ENCODE data around the gene MARCO.

Gene MARCO

GRCh38 chr2:118903551-118904479, 38.2 kb upstream of the MARCO start:
- Histone ChIP-seq H3K27me3 (ENCODE audit: insufficient read depth, low read depth) (no peaks in the 10 kb centered on the region), H3K4me1 (ENCODE audit: low read depth, poor library complexity, severe bottlenecking) (no peaks in the 10 kb centered on the region), H3K9ac (no peak overlapping the region), H3K27ac (no peak overlapping the region), H2AFZ (ENCODE audit: low read depth) (no peak overlapping the region), H3K79me2 (ENCODE audit: insufficient read depth, low read depth) (no peaks in the 10 kb centered on the region), H3K4me2 (no peak overlapping the region), H3K36me3 (ENCODE audit: insufficient read depth) (no peaks in the 10 kb centered on the region), H4K20me1 (ENCODE audit: insufficient read depth) (no peaks in the 10 kb centered on the region), H3K4me3 (IDR thresholded peaks at IDR 0.05; ENCODE audit: insufficient read depth, low read depth, low read length) (no peak overlapping the region)
- no peak for TF ChIP-seq CTCF (conservative IDR thresholded peaks at IDR 0.05; ENCODE audit: low read depth, low read length)

GRCh38 chr2:118905206-118905605, 36.8 kb upstream of the MARCO start:
- Histone ChIP-seq H3K36me3 (ENCODE audit: insufficient read depth) (no peaks in the 10 kb centered on the region), H2AFZ (ENCODE audit: low read depth) (no peak overlapping the region), H3K27me3 (ENCODE audit: insufficient read depth, low read depth) (no peaks in the 10 kb centered on the region), H3K4me2 (no peak overlapping the region), H3K27ac (no peak overlapping the region), H3K79me2 (ENCODE audit: insufficient read depth, low read depth) (no peaks in the 10 kb centered on the region), H3K4me1 (ENCODE audit: low read depth, poor library complexity, severe bottlenecking) (no peaks in the 10 kb centered on the region), H4K20me1 (ENCODE audit: insufficient read depth) (no peaks in the 10 kb centered on the region), H3K9ac (no peak overlapping the region), H3K4me3 (IDR thresholded peaks at IDR 0.05; ENCODE audit: insufficient read depth, low read depth, low read length) (no peak overlapping the region)
- no peak for TF ChIP-seq CTCF (conservative IDR thresholded peaks at IDR 0.05; ENCODE audit: low read depth, low read length)

GRCh38 chr2:118906186-118906585, 35.8 kb upstream of the MARCO start:
- Histone ChIP-seq H3K79me2 (ENCODE audit: insufficient read depth, low read depth) (no peaks in the 10 kb centered on the region), H3K4me1 (ENCODE audit: low read depth, poor library complexity, severe bottlenecking) (no peaks in the 10 kb centered on the region), H3K27me3 (ENCODE audit: insufficient read depth, low read depth) (no peaks in the 10 kb centered on the region), H3K4me2 (no peak overlapping the region), H3K27ac (no peak overlapping the region), H3K36me3 (ENCODE audit: insufficient read depth) (no peaks in the 10 kb centered on the region), H2AFZ (ENCODE audit: low read depth) (no peak overlapping the region), H3K9ac (no peak overlapping the region), H4K20me1 (ENCODE audit: insufficient read depth) (no peaks in the 10 kb centered on the region), H3K4me3 (IDR thresholded peaks at IDR 0.05; ENCODE audit: insufficient read depth, low read depth, low read length) (no peak overlapping the region)
- no peak for TF ChIP-seq CTCF (conservative IDR thresholded peaks at IDR 0.05; ENCODE audit: low read depth, low read length)

GRCh38 chr2:118907759-118908158, 34.2 kb upstream of the MARCO start:
- no peaks in the 10 kb centered on the region for H3K36me3 ChIP-seq (ENCODE audit: insufficient read depth)
- H3K4me3 ChIP-seq (IDR thresholded peaks at IDR 0.05; ENCODE audit: insufficient read depth, low read depth, low read length): no peak overlapping the region
- no peaks in the 10 kb centered on the region for H3K79me2 ChIP-seq (ENCODE audit: insufficient read depth, low read depth)
- H3K4me1 ChIP-seq (ENCODE audit: low read depth, poor library complexity, severe bottlenecking): no peaks in the 10 kb centered on the region
- no peak overlapping the region for H3K4me2 ChIP-seq
- H3K9ac ChIP-seq: no peak overlapping the region
- H2AFZ ChIP-seq (ENCODE audit: low read depth): no peak overlapping the region
- no peak for TF ChIP-seq CTCF (conservative IDR thresholded peaks at IDR 0.05; ENCODE audit: low read depth, low read length)
- no peak overlapping the region for H3K27ac ChIP-seq
- H4K20me1 ChIP-seq (ENCODE audit: insufficient read depth): no peaks in the 10 kb centered on the region
- H3K27me3 ChIP-seq (ENCODE audit: insufficient read depth, low read depth): no peaks in the 10 kb centered on the region

Data from KMS-11 (cell line).